GM10266 (cell line): ENCODE data around the gene ABLIM1.

Experiments used
- DNase-seq: peaks from one replicate; pipeline ENCODE4 v3.0.0; 2012; ENCODE audit errors: extremely low spot score
- CTCF ChIP-seq: IDR thresholded peaks from 2 replicates; pipeline ENCODE4 v1.5.1; 2012; ENCODE audit warnings: mild to moderate bottlenecking, low read depth; ENCODE audit not compliant: control insufficient read depth, insufficient read depth; ENCODE audit errors: missing control alignments

The ABLIM1 gene

GRCh38 chr10:114623661-114624294 is 34.3 kb downstream of the ABLIM1 start:
- no peak for DNase-seq

GRCh38 chr10:114623155-114623554 is 34.9 kb downstream of the ABLIM1 start:
- no peak for TF ChIP-seq CTCF
- no peak for DNase-seq

More at GRCh38 chr10:114623661-114624294, 34.3 kb downstream of the ABLIM1 start:
- no peak for TF ChIP-seq CTCF

GRCh38 chr10:114618722-114619121 is 39.4 kb downstream of the ABLIM1 start:
- no peak for DNase-seq
- no peak for TF ChIP-seq CTCF

- no peak for TF ChIP-seq CTCF
- no peak for DNase-seq
Measured at GRCh38 chr10:114616516-114616915, 41.6 kb downstream of the ABLIM1 start.

- DNase-seq = no peak
- TF ChIP-seq CTCF = no peak
Measured at GRCh38 chr10:114616103-114616502, 42.0 kb downstream of the ABLIM1 start.

- TF ChIP-seq CTCF = no peak
- DNase-seq = peak; percentile 41
Measured at GRCh38 chr10:114615600-114616007, 42.5 kb downstream of the ABLIM1 start.

- DNase-seq = no peak
- TF ChIP-seq CTCF = no peak
Measured at GRCh38 chr10:114613237-114613979, 44.7 kb downstream of the ABLIM1 start.
